WTC11 (cell line): Measurements from ENCODE around the gene PRKAG2. TPM values are rescaled to one million over a fixed set of nuclear protein-coding genes. Genes with fewer than 3 reads are reported as not detected.

Experiments used
- ATAC-seq: fragments of 200-7000 bp; cut with Tn5 transposase; 2 replicates; pipeline ENCODE4 v1.10.0; 2021; ENCODE audit warnings: mild to moderate bottlenecking, moderate library complexity
- CTCF ChIA-PET: fragments of 300-600 bp; sonication (Branson Sonifier 250); formaldehyde crosslinking; loops from one replicate; lab custom pipeline; 2021; ENCODE audit warnings: antibody characterized with exemption; lab: Charles Lee
- POLR2A ChIA-PET: fragments of 350-600 bp; sonication (Branson Sonifier 250); formaldehyde crosslinking; loops from one replicate; lab custom pipeline; 2021; ENCODE audit warnings: antibody characterized with exemption; lab: Charles Lee
- DNase-seq: peaks from one replicate; pipeline ENCODE4 v3.0.0; 2021; ENCODE audit warnings: low spot score
- H3K27ac Mint-ChIP-seq: 2 replicates; pipeline ENCODE4 v1.8.0; 2021; ENCODE audit warnings: mixed read lengths
- H3K27me3 Mint-ChIP-seq: 2 replicates; pipeline ENCODE4 v1.8.0; 2021; ENCODE audit warnings: low read depth, mild to moderate bottlenecking, moderate library complexity, mixed read lengths
- H3K36me3 Mint-ChIP-seq: 2 replicates; pipeline ENCODE4 v1.8.0; 2021; ENCODE audit warnings: mixed read lengths
- H3K4me1 Mint-ChIP-seq: 2 replicates; pipeline ENCODE4 v1.8.0; 2022; ENCODE audit warnings: mixed read lengths
- H3K4me3 Mint-ChIP-seq: 2 replicates; pipeline ENCODE4 v1.8.0; 2021; ENCODE audit warnings: mild to moderate bottlenecking, moderate library complexity, mixed read lengths
- H3K9me3 Mint-ChIP-seq: 2 replicates; pipeline ENCODE4 v1.8.0; 2021; ENCODE audit warnings: mixed read lengths
- ATF1 ChIP-seq: sonication (generic); formaldehyde crosslinking; IDR thresholded peaks from 2 replicates; pipeline ENCODE4 v1.8.1; 2023; ENCODE audit warnings: mild to moderate bottlenecking, moderate library complexity, missing genetic modification reagents
- CREB1 ChIP-seq: sonication (generic); formaldehyde crosslinking; IDR thresholded peaks from 2 replicates; pipeline ENCODE4 v1.8.0; 2023; ENCODE audit warnings: mild to moderate bottlenecking, missing genetic modification reagents
- CREM ChIP-seq: sonication (generic); formaldehyde crosslinking; IDR thresholded peaks from 2 replicates; pipeline ENCODE4 v1.8.1; 2022; ENCODE audit warnings: mild to moderate bottlenecking, missing genetic modification reagents, moderate library complexity
- E2F5 ChIP-seq: sonication (generic); formaldehyde crosslinking; IDR thresholded peaks from 2 replicates; pipeline ENCODE4 v1.8.1; 2022; ENCODE audit warnings: mild to moderate bottlenecking, moderate library complexity, missing genetic modification reagents
- ELF4 ChIP-seq: sonication (generic); formaldehyde crosslinking; IDR thresholded peaks from 2 replicates; pipeline ENCODE4 v1.8.1; 2022; ENCODE audit warnings: low read depth, mild to moderate bottlenecking, moderate library complexity, missing genetic modification reagents
- EMX1 ChIP-seq: fragments of 250-450 bp; sonication (Bioruptor Pico); IDR thresholded peaks from 2 replicates; pipeline ENCODE4 v1.8.0; 2021; ENCODE audit warnings: mild to moderate bottlenecking
- FOXP1 ChIP-seq: sonication (generic); formaldehyde crosslinking; IDR thresholded peaks from 2 replicates; pipeline ENCODE4 v1.8.0; 2022; ENCODE audit warnings: missing genetic modification reagents, mild to moderate bottlenecking, moderate library complexity, borderline replicate concordance
- JAZF1 ChIP-seq: fragments of 250-450 bp; sonication (Bioruptor Pico); IDR thresholded peaks from 2 replicates; pipeline ENCODE4 v1.9.0; 2021; ENCODE audit warnings: moderate library complexity, mild to moderate bottlenecking, inconsistent platforms
- KAT7 ChIP-seq: sonication (generic); formaldehyde crosslinking; IDR thresholded peaks from 2 replicates; pipeline ENCODE4 v1.8.1; 2023; ENCODE audit warnings: missing genetic modification reagents, mild to moderate bottlenecking, borderline replicate concordance
- MXD4 ChIP-seq: fragments of 250-450 bp; sonication (Bioruptor Pico); IDR thresholded peaks from 2 replicates; pipeline ENCODE4 v1.8.0; 2021; ENCODE audit warnings: mild to moderate bottlenecking, moderate library complexity, borderline replicate concordance
- NFE2L1 ChIP-seq: sonication (generic); formaldehyde crosslinking; IDR thresholded peaks from 2 replicates; pipeline ENCODE4 v1.8.1; 2023; ENCODE audit warnings: missing genetic modification reagents
- NR2C2 ChIP-seq: sonication (generic); formaldehyde crosslinking; IDR thresholded peaks from 2 replicates; pipeline ENCODE4 v1.8.0; 2022; ENCODE audit warnings: mild to moderate bottlenecking, missing genetic modification reagents
- TEAD4 ChIP-seq: sonication (generic); formaldehyde crosslinking; IDR thresholded peaks from 2 replicates; pipeline ENCODE4 v1.8.0; 2022; ENCODE audit warnings: mild to moderate bottlenecking, missing genetic modification reagents
- TP53 ChIP-seq: sonication (generic); formaldehyde crosslinking; IDR thresholded peaks from 2 replicates; pipeline ENCODE4 v1.8.1; 2023; ENCODE audit warnings: mild to moderate bottlenecking, missing genetic modification reagents
- ZNF138 ChIP-seq: sonication (generic); formaldehyde crosslinking; conservative IDR thresholded peaks from 2 replicates; pipeline ENCODE4 v1.8.1; 2022; ENCODE audit warnings: mild to moderate bottlenecking, moderate library complexity, missing genetic modification reagents
- ZNF281 ChIP-seq: sonication (generic); formaldehyde crosslinking; IDR thresholded peaks from 2 replicates; pipeline ENCODE4 v1.8.0; 2023; ENCODE audit warnings: mild to moderate bottlenecking, missing genetic modification reagents
- ZNF396 ChIP-seq: fragments of 250-450 bp; sonication (Bioruptor Pico); IDR thresholded peaks from 2 replicates; pipeline ENCODE4 v1.8.0; 2021; ENCODE audit warnings: mild to moderate bottlenecking, moderate library complexity, borderline replicate concordance
- ZNF532 ChIP-seq: fragments of 250-450 bp; sonication (Bioruptor Pico); IDR thresholded peaks from 2 replicates; pipeline ENCODE4 v1.9.0; 2021; ENCODE audit warnings: mild to moderate bottlenecking, borderline replicate concordance
- total RNA-seq: library from RNA; stranded (reverse); gene quantifications from 3 replicates; pipeline ENCODE4 v1.2.3, GENCODE V29; 2021
- TF ChIP-seq, protein P1 (sequence below): sonication (generic); formaldehyde crosslinking; IDR thresholded peaks from 2 replicates; pipeline ENCODE4 v1.8.1; 2023; ENCODE audit warnings: mild to moderate bottlenecking, moderate library complexity, missing genetic modification reagents
- TF ChIP-seq, protein P2 (sequence below): sonication (generic); formaldehyde crosslinking; conservative IDR thresholded peaks from 2 replicates; pipeline ENCODE4 v1.8.1; 2022; ENCODE audit warnings: mild to moderate bottlenecking, missing genetic modification reagents
- TF ChIP-seq, protein P3 (sequence below): sonication (generic); formaldehyde crosslinking; IDR thresholded peaks from 2 replicates; pipeline ENCODE4 v1.8.1; 2023; ENCODE audit warnings: mild to moderate bottlenecking, missing genetic modification reagents
- TF ChIP-seq, protein P4 (sequence below): sonication (generic); formaldehyde crosslinking; IDR thresholded peaks from 2 replicates; pipeline ENCODE4 v1.8.1; 2022; ENCODE audit warnings: low read depth, mild to moderate bottlenecking, moderate library complexity, missing genetic modification reagents, borderline replicate concordance

The PRKAG2 gene
- total RNA-seq, 1 experiment from 2014 or later = 20.3 TPM

DNA sequence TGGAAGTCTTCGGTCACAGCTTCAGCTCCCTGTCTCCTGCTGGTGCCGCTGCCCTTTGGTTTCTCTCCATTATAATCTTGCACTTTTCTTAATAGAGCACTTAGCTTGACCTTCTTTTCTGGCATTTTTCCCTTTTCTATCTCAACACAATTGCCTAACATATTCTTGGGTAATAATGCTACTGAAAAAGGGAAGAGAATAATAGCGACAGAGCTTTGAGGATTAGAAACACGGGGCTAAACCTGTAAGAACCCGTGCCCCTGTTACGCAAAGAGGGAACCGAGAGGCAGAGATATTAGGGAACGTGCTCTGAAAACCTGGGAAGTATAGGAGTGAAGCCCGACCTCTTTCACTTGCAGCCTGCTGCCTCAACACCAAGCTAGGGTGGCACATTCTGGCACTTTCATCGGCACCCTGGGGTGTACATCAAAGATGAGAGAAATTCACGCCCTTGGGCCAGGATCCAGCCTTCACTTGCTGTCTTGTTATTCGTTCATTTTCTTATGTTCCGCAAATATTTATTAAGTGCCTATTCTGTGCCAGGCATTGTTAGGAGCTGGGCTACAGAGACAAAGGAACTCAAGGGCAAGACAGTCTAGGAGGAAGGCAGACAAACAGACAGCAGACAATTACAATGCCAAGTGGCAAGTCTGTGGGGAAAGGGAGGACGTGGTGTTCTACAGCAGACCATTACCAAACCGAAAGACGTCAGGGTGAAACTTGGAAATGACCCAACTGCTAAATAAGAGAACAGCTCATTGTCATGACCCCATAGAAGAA, 46.4 kb upstream of the PRKAG2 start (continued):
- TF ChIP-seq MXD4 = no peak
- no peak for TF ChIP-seq CREB1 (CRISPR knock-in tag)
- TF ChIP-seq ELF4 (CRISPR knock-in tag) = no peak
- TF ChIP-seq, protein P1, sequence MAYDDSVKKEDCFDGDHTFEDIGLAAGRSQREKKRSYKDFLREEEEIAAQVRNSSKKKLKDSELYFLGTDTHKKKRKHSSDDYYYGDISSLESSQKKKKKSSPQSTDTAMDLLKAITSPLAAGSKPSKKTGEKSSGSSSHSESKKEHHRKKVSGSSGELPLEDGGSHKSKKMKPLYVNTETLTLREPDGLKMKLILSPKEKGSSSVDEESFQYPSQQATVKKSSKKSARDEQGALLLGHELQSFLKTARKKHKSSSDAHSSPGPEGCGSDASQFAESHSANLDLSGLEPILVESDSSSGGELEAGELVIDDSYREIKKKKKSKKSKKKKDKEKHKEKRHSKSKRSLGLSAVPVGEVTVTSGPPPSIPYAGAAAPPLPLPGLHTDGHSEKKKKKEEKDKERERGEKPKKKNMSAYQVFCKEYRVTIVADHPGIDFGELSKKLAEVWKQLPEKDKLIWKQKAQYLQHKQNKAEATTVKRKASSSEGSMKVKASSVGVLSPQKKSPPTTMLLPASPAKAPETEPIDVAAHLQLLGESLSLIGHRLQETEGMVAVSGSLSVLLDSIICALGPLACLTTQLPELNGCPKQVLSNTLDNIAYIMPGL (CRISPR knock-in tag) = no peak
- TF ChIP-seq CREM = no peak
- TF ChIP-seq EMX1 (CRISPR knock-in tag) = no peak
- TF ChIP-seq, all 79 proteins: peak for 0

- POLR2A ChIA-PET = no interaction called here
- Mint-ChIP-seq H3K9me3 (no peaks in the 10 kb centered on the region), H3K27ac (no peak overlapping the region), H3K27me3 (peaks cover 2% of the 10 kb centered on the region; the same call in 1 of the 2 replicates), H3K36me3 (no peaks in the 10 kb centered on the region), H3K4me1 (no peaks in the 10 kb centered on the region), H3K4me3 (no peak overlapping the region)
- ATAC-seq = no peak
- no peak for DNase-seq
- CTCF ChIA-PET = no interaction called here
- TF ChIP-seq KAT7 (CRISPR knock-in tag) (no peak), E2F5 (CRISPR knock-in tag) (no peak), TP53 (no peak), ATF1 (CRISPR knock-in tag) (no peak), NR2C2 (CRISPR knock-in tag) (no peak), ZNF281 (CRISPR knock-in tag) (no peak), TEAD4 (CRISPR knock-in tag) (no peak), FOXP1 (CRISPR knock-in tag) (no peak), ZNF138 (CRISPR knock-in tag) (no peak), ZNF532 (CRISPR knock-in tag) (no peak), ZNF396 (CRISPR knock-in tag) (no peak), NFE2L1 (CRISPR knock-in tag) (no peak), JAZF1 (CRISPR knock-in tag) (no peak)
- TF ChIP-seq, protein P2, sequence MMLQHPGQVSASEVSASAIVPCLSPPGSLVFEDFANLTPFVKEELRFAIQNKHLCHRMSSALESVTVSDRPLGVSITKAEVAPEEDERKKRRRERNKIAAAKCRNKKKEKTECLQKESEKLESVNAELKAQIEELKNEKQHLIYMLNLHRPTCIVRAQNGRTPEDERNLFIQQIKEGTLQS (CRISPR knock-in tag) = no peak
- TF ChIP-seq, protein P3, sequence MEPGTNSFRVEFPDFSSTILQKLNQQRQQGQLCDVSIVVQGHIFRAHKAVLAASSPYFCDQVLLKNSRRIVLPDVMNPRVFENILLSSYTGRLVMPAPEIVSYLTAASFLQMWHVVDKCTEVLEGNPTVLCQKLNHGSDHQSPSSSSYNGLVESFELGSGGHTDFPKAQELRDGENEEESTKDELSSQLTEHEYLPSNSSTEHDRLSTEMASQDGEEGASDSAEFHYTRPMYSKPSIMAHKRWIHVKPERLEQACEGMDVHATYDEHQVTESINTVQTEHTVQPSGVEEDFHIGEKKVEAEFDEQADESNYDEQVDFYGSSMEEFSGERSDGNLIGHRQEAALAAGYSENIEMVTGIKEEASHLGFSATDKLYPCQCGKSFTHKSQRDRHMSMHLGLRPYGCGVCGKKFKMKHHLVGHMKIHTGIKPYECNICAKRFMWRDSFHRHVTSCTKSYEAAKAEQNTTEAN (CRISPR knock-in tag) = no peak
- TF ChIP-seq, protein P4, sequence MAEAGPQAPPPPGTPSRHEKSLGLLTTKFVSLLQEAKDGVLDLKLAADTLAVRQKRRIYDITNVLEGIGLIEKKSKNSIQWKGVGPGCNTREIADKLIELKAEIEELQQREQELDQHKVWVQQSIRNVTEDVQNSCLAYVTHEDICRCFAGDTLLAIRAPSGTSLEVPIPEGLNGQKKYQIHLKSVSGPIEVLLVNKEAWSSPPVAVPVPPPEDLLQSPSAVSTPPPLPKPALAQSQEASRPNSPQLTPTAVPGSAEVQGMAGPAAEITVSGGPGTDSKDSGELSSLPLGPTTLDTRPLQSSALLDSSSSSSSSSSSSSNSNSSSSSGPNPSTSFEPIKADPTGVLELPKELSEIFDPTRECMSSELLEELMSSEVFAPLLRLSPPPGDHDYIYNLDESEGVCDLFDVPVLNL (CRISPR knock-in tag) = no peak
Measured at GRCh38 chr7:151921451-151921850, 44.5 kb upstream of the PRKAG2 start.
